Astrocyte (in vitro differentiated cells and primary cell): ENCODE measurements around the gene THRSP. TPM values are rescaled to one million over a fixed set of nuclear protein-coding genes. Genes with fewer than 3 reads are reported as not detected.

ENCODE experiments used
- DNase-seq: peaks from one replicate; pipeline ENCODE4 v3.0.0-alpha.2; 2010; ENCODE audit warnings: low read depth
- FAIRE-seq: peaks from 2 replicates; lab custom pipeline; 2011; peaks lifted over from hg19 to GRCh38; lab: Jason Lieb, UNC
- H2AFZ ChIP-seq: 2 replicates; pipeline ENCODE4 v1.6.0; 2012; ENCODE audit warnings: low read depth, low read length, inconsistent platforms
- H3K27ac ChIP-seq: 2 replicates; pipeline ENCODE4 v1.5.1; 2011; ENCODE audit warnings: low read depth, low read length, inconsistent platforms
- H3K27me3 ChIP-seq: 2 replicates; pipeline ENCODE4 v1.6.0; 2011; ENCODE audit warnings: low read length, inconsistent platforms; ENCODE audit not compliant: insufficient read depth
- H3K36me3 ChIP-seq: 2 replicates; pipeline ENCODE4 v1.5.1; 2011; ENCODE audit warnings: low read length, inconsistent platforms; ENCODE audit not compliant: insufficient read depth
- H3K4me1 ChIP-seq: 2 replicates; pipeline ENCODE4 v1.5.1; 2011; ENCODE audit warnings: low read length, inconsistent platforms; ENCODE audit not compliant: insufficient read depth
- H3K4me2 ChIP-seq: 2 replicates; pipeline ENCODE4 v1.6.0; 2012; ENCODE audit warnings: low read length, inconsistent platforms
- H3K4me3 ChIP-seq: 2 replicates; pipeline ENCODE4 v1.5.1; 2011; ENCODE audit warnings: low read depth, mild to moderate bottlenecking, low read length, inconsistent platforms; ENCODE audit not compliant: insufficient read depth
- H3K79me2 ChIP-seq: 2 replicates; pipeline ENCODE4 v1.6.0; 2012; ENCODE audit warnings: mild to moderate bottlenecking, low read length, inconsistent platforms; ENCODE audit not compliant: insufficient read depth
- H3K9ac ChIP-seq: 2 replicates; pipeline ENCODE4 v1.6.0; 2012; ENCODE audit warnings: mild to moderate bottlenecking, low read length, inconsistent platforms
- H3K9me3 ChIP-seq: 2 replicates; pipeline ENCODE4 v1.5.1; 2012; ENCODE audit warnings: low read depth, mild to moderate bottlenecking, low read length, inconsistent platforms; ENCODE audit not compliant: insufficient read depth
- H4K20me1 ChIP-seq: 2 replicates; pipeline ENCODE4 v1.6.0; 2012; ENCODE audit warnings: low read length, inconsistent platforms; ENCODE audit not compliant: insufficient read depth
- H3K27ac Mint-ChIP-seq: one replicate; pipeline ENCODE4 v1.8.0; 2021; ENCODE audit warnings: mild to moderate bottlenecking, mixed read lengths; ENCODE audit not compliant: unreplicated experiment
- H3K27me3 Mint-ChIP-seq: one replicate; pipeline ENCODE4 v1.8.0; 2021; ENCODE audit warnings: low read depth, mixed read lengths; ENCODE audit not compliant: unreplicated experiment
- H3K36me3 Mint-ChIP-seq: one replicate; pipeline ENCODE4 v1.8.0; 2021; ENCODE audit warnings: low read depth, mixed read lengths; ENCODE audit not compliant: unreplicated experiment
- H3K4me1 Mint-ChIP-seq: one replicate; pipeline ENCODE4 v1.8.0; 2021; ENCODE audit warnings: low read depth, mixed read lengths; ENCODE audit not compliant: unreplicated experiment
- H3K4me3 Mint-ChIP-seq: one replicate; pipeline ENCODE4 v1.8.0; 2021; ENCODE audit warnings: mild to moderate bottlenecking, moderate library complexity, mixed read lengths; ENCODE audit not compliant: unreplicated experiment
- H3K9me3 Mint-ChIP-seq: one replicate; pipeline ENCODE4 v1.8.0; 2021; ENCODE audit warnings: mild to moderate bottlenecking, mixed read lengths; ENCODE audit not compliant: unreplicated experiment
- EZH2 ChIP-seq: IDR thresholded peaks from 2 replicates; pipeline ENCODE4 v1.6.1; 2012; ENCODE audit warnings: mild to moderate bottlenecking, low read length, inconsistent platforms; ENCODE audit not compliant: insufficient read depth
- total RNA-seq: library from RNA; stranded (reverse); gene quantifications from 2 replicates; pipeline ENCODE4 v1.2.1, GENCODE V29; 2021
- TF ChIP-seq, protein P1 (sequence below): IDR thresholded peaks from 2 replicates; pipeline ENCODE4 v1.5.1; 2011; ENCODE audit warnings: low read depth, mild to moderate bottlenecking, inconsistent platforms, low read length, moderate library complexity; ENCODE audit not compliant: insufficient read depth

The THRSP gene
- total RNA-seq, 1 donor from 2014 or later, result not detected

DNA sequence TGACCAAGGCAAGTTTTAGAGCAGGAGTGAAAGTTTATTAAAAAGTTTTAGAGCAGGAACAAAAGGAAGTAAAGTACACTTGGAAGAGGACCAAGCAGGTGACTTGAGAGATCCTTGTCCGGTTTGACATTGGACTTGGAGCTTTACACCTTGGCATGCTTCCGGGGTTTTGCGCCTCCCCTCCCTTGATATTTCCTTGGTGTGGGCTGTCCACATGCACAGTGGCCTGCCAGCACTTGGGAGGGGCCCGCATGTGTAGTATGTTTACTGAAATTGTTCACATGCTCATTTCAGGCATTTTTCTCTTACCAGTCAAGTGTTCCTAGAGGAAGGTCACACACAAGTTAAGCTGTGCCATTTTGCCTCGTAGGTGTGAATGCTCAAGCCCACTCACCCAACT lies 19.0 kb upstream of the THRSP start:
- H4K20me1 ChIP-seq, result no peaks in the 10 kb centered on the region
- H3K4me2 ChIP-seq, result no peak overlapping the region
- H3K27ac Mint-ChIP-seq, result no peak overlapping the region
- H2AFZ ChIP-seq, result no peak overlapping the region
- no peaks in the 10 kb centered on the region for H3K36me3 Mint-ChIP-seq
- H3K9me3 Mint-ChIP-seq, result no peaks in the 10 kb centered on the region
- H3K4me1 Mint-ChIP-seq, result peaks cover 9% of the 10 kb centered on the region
- H3K9ac ChIP-seq, result no peak overlapping the region
- TF ChIP-seq, protein P1, sequence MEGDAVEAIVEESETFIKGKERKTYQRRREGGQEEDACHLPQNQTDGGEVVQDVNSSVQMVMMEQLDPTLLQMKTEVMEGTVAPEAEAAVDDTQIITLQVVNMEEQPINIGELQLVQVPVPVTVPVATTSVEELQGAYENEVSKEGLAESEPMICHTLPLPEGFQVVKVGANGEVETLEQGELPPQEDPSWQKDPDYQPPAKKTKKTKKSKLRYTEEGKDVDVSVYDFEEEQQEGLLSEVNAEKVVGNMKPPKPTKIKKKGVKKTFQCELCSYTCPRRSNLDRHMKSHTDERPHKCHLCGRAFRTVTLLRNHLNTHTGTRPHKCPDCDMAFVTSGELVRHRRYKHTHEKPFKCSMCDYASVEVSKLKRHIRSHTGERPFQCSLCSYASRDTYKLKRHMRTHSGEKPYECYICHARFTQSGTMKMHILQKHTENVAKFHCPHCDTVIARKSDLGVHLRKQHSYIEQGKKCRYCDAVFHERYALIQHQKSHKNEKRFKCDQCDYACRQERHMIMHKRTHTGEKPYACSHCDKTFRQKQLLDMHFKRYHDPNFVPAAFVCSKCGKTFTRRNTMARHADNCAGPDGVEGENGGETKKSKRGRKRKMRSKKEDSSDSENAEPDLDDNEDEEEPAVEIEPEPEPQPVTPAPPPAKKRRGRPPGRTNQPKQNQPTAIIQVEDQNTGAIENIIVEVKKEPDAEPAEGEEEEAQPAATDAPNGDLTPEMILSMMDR, result no peak
- no peak for TF ChIP-seq EZH2
- H3K27me3 ChIP-seq, result no peaks in the 10 kb centered on the region
- H3K9me3 ChIP-seq, result no peaks in the 10 kb centered on the region
- H3K4me1 ChIP-seq, result peaks cover 14% of the 10 kb centered on the region
- H3K36me3 ChIP-seq, result no peaks in the 10 kb centered on the region
- no peak overlapping the region for H3K27ac ChIP-seq
- H3K79me2 ChIP-seq, result no peaks in the 10 kb centered on the region
- H3K4me3 ChIP-seq, result no peak overlapping the region
- H3K27me3 Mint-ChIP-seq, result peaks cover 5% of the 10 kb centered on the region
- DNase-seq (no peak), FAIRE-seq (no peak)
- no peak overlapping the region for H3K4me3 Mint-ChIP-seq

DNA sequence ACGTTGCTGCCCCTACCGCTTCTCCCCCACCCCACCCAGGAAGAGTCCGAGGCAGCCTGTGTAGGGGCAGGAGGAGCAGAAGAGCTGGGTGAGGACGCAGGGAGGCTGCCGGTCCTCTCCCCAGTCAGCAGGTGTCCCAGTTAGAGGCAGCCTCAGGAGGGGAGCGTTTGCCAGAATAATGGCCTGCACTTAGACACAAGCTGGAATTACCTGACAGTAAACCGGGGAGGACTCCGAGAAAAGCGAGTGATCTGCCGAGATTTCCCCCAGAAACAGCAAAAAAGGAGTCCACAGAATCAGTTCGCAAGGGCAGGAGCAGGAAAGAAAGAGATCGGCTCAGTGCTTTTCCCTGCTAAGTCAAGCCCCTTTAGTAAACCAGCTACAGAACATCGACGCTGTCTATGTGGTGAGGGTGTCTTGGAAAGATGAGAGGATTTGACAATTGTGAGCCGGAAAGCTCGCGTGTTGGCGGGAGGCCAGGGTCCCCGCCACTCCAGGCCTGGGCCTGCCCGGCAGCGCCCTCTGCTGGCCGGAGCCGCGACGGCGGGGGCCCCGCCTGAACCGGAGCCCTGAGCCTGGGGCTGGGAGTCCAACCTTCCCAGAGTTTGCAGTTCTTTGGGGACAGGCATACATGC lies 17.7 kb upstream of the THRSP start:
- Mint-ChIP-seq H3K27me3 (peaks cover 5% of the 10 kb centered on the region), H3K9me3 (no peaks in the 10 kb centered on the region), H3K4me3 (no peak overlapping the region), H3K4me1 (peaks cover 7% of the 10 kb centered on the region), H3K36me3 (no peaks in the 10 kb centered on the region), H3K27ac (peak overlapping the region; percentile 6)
- Histone ChIP-seq H3K9me3 (no peaks in the 10 kb centered on the region), H3K36me3 (no peaks in the 10 kb centered on the region), H2AFZ (peak overlapping the region; percentile 92), H4K20me1 (no peaks in the 10 kb centered on the region), H3K9ac (peak overlapping the region; percentile 69), H3K27me3 (no peaks in the 10 kb centered on the region), H3K79me2 (no peaks in the 10 kb centered on the region), H3K4me3 (peak overlapping the region; percentile 57), H3K27ac (no peak overlapping the region), H3K4me1 (peaks cover 7% of the 10 kb centered on the region), H3K4me2 (peak overlapping the region; percentile 87)
- DNase-seq, result peak; percentile 32
- FAIRE-seq, result no peak
- TF ChIP-seq, protein P1, result peak; percentile 90
- TF ChIP-seq EZH2, result no peak

DNA sequence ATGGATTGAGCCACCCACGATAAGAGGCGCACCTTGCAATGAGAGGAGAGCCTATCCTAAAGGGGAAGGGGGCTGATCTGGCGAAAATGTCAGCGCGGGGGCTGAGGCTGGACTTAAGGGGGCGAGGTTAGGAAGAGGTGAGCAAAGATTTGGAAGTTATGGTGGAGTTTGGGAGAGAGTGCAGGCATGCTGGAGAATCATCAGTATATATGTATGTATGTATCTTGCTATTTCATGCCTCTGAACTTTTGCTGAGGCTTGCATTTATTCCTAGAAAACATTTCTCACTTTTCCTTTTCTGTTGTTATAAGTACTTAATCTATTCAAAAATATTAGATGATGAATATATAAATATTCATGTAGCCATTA lies 17.2 kb upstream of the THRSP start:
- Histone ChIP-seq H3K4me2 (peak overlapping the region; percentile 87), H3K79me2 (no peaks in the 10 kb centered on the region), H3K9me3 (no peaks in the 10 kb centered on the region), H3K36me3 (no peaks in the 10 kb centered on the region), H3K27me3 (no peaks in the 10 kb centered on the region), H2AFZ (peak overlapping the region; percentile 92), H3K4me1 (peaks cover 8% of the 10 kb centered on the region), H3K27ac (no peak overlapping the region), H3K4me3 (no peak overlapping the region), H3K9ac (no peak overlapping the region), H4K20me1 (no peaks in the 10 kb centered on the region)
- Mint-ChIP-seq H3K4me1 (peaks cover 11% of the 10 kb centered on the region), H3K36me3 (no peaks in the 10 kb centered on the region), H3K9me3 (no peaks in the 10 kb centered on the region), H3K27me3 (peaks cover 5% of the 10 kb centered on the region), H3K27ac (no peak overlapping the region), H3K4me3 (no peak overlapping the region)
- TF ChIP-seq EZH2, result no peak
- TF ChIP-seq, protein P1, result no peak
- DNase-seq (no peak), FAIRE-seq (no peak)
